ENCODE data around the gene CRB2.

- TF ChIP-seq, protein P1, sequence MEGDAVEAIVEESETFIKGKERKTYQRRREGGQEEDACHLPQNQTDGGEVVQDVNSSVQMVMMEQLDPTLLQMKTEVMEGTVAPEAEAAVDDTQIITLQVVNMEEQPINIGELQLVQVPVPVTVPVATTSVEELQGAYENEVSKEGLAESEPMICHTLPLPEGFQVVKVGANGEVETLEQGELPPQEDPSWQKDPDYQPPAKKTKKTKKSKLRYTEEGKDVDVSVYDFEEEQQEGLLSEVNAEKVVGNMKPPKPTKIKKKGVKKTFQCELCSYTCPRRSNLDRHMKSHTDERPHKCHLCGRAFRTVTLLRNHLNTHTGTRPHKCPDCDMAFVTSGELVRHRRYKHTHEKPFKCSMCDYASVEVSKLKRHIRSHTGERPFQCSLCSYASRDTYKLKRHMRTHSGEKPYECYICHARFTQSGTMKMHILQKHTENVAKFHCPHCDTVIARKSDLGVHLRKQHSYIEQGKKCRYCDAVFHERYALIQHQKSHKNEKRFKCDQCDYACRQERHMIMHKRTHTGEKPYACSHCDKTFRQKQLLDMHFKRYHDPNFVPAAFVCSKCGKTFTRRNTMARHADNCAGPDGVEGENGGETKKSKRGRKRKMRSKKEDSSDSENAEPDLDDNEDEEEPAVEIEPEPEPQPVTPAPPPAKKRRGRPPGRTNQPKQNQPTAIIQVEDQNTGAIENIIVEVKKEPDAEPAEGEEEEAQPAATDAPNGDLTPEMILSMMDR (IDR thresholded peaks at IDR 0.05; ENCODE audit: borderline replicate concordance, extremely low read depth, low read length, poor library complexity, severe bottlenecking) = no peak
- no peak for TF ChIP-seq EZH2 (IDR thresholded peaks at IDR 0.05; ENCODE audit: borderline replicate concordance, low read depth, low read length, severe bottlenecking)
Measured at GRCh38 chr9:123421186-123421585, 65.2 kb downstream of the CRB2 start.
